ENCODE measurements around the gene RPGRIP1. TPM values are rescaled to one million over a fixed set of nuclear protein-coding genes. Genes with fewer than 3 reads are reported as not detected.

RPGRIP1 gene
- total RNA-seq, 4 donors from 2014 or later, result 0.16 to 0.68 (median 0.22) TPM; not detected in 1

DNA sequence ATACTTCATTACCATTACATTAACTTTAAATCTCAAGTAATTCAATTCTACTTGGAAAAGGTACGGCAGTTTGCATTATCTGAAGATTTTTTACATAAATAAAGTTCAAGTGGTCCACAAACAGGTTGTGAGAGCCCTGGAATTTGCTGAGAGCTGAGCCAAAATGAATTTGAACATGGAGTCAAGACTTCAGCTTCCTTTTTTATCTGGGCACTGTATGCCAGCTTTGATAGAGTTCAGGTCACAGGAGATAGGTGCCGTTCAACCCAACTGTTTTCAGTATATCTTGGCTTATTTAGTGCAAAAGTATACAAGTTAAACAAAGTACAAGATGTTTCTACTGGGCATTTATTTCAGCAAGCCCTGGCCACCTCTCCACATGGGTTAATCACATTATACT, 39.5 kb upstream of the RPGRIP1 start:
- TF ChIP-seq, protein P1, sequence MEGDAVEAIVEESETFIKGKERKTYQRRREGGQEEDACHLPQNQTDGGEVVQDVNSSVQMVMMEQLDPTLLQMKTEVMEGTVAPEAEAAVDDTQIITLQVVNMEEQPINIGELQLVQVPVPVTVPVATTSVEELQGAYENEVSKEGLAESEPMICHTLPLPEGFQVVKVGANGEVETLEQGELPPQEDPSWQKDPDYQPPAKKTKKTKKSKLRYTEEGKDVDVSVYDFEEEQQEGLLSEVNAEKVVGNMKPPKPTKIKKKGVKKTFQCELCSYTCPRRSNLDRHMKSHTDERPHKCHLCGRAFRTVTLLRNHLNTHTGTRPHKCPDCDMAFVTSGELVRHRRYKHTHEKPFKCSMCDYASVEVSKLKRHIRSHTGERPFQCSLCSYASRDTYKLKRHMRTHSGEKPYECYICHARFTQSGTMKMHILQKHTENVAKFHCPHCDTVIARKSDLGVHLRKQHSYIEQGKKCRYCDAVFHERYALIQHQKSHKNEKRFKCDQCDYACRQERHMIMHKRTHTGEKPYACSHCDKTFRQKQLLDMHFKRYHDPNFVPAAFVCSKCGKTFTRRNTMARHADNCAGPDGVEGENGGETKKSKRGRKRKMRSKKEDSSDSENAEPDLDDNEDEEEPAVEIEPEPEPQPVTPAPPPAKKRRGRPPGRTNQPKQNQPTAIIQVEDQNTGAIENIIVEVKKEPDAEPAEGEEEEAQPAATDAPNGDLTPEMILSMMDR (IDR thresholded peaks at IDR 0.05; ENCODE audit: low read depth), result no peak

DNA sequence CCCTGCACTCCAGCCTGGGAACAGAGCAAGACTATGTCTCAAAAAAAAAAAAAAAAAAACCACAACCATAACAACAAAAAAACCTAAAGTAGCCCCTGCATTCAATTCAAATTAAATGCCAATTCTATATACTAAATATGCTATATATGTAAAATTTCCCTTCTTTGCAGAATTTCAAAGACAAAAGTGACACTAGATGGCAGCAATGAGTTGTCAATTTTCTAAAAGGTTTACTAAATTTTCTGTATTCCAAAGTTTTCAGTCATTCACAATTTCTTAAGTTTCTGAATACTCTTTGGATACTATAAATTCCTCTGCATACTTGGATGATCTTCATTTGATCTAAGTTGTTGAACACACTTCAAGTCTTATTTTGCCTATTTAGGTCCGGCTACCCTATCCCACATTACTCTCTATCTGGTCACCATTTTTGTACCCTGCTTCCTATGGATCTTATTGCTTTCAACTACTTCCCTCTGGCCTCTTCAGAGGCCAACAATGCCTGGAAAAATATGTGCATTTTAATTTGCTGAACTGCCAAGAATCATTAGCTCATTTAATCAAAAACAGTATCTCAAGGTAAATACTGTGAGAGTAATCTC, 38.6 kb upstream of the RPGRIP1 start:
- TF ChIP-seq, protein P1 (IDR thresholded peaks at IDR 0.05; ENCODE audit: low read depth), result no peak

DNA sequence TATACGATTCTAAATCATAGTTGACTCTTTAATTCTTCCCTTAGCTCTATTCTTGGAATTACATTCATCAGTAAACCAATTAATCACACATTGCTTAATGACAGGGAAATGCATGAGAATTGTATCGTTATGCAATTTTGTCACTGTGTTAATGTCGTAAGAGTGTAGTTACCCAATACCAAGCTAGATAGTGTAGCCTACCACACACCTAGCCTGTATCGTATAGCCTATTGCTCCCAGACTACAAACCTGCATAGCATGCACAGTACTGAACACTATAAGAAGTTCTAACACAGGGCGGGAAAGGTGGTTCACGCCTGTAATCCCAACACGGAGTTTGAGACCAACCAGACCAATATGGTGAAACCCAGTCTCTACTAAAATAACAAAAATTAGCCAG, 35.3 kb upstream of the RPGRIP1 start:
- TF ChIP-seq, protein P1 (IDR thresholded peaks at IDR 0.05; ENCODE audit: low read depth), result no peak

DNA sequence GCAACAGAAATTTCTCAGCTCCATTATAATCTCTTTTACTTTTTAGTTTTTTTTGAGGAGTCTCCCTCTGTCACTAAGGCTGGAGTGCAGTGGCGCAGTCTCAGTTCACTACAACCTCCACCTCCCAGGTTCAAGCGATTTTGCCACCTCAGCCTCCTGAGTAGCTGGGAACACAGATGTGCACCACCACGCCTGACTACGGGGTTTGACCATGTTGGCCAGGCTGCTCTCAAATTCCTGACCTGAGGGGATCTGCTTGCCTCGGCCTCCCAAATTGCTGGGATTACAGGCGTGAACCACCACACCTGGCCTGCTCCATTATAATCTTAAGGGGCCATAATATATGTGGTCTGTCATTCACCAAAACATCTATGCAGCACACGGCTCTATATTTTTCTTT, 34.1 kb upstream of the RPGRIP1 start:
- TF ChIP-seq, protein P1 (IDR thresholded peaks at IDR 0.05; ENCODE audit: low read depth), result no peak

DNA sequence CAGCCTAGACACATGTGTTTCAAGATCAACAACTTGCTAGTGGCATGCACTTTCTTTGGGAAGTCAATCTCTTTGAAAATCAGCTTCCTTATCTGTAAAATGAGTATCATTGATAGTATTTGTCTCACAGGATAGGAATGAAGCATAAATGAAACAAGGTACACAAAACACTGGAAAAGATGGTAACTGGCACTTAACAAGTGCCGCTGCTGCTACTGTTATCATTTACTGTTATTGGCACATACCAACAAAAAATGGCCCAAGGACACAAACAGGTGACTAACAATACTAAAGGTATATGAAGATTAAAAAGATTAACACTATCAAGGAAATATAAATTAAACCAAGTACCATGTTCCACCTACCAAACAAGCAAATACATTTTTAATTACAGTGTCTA, 31.5 kb upstream of the RPGRIP1 start:
- TF ChIP-seq, protein P1 (IDR thresholded peaks at IDR 0.05; ENCODE audit: low read depth), result no peak

DNA sequence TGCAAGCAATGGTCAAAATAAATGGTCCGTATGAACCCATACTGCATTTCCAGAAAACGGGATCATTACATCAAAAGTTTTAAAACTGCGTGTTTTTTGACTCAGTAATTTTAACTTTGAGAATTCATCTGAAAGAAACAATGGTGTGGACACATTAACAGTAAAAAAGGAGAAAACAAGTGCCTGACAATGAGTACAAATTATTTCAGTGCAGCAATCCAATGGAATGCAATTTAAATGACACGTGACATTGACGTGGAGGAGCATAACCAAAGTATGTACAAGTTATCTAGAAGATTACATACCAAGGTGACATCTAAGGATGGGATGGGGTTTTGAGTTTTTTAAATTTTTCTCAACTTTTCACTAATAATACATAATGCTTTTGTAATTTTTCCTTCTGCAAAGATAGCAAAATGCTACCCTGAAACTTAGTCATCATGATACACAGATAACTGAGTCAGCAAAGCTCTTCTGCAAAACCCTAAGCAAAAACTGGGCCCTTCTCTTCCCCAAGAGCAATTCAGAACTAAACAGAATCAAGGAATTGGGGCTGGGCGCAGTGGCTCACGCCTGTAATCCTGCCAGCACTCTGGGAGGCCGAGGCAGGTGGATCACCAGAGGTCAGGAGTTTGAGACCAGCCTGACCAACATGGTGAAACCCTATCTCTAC, 31.0 kb upstream of the RPGRIP1 start:
- TF ChIP-seq, protein P1 (IDR thresholded peaks at IDR 0.05; ENCODE audit: low read depth), result no peak

DNA sequence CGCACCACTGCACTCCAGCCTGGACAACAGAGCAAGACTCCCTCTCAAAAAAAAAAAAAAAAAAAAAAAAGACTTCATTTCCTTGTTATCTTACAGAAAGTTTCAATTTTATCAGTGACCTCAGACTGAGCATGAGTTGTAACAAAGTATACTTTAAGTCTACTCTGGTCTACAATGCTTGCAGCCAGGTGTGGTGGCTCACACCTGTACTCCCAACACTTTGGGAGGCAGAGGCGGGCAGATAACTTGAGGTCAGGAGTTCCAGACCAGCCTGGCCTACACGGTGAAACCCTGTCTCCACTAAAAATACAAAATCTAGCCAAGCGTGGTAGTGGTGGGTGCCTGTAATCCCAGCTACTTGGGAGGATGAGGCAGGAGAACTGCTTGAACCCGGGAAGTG, 28.7 kb upstream of the RPGRIP1 start:
- TF ChIP-seq, protein P1 (IDR thresholded peaks at IDR 0.05; ENCODE audit: low read depth), result no peak
